Measurements from ENCODE around the gene GAST. TPM values are rescaled to one million over a fixed set of nuclear protein-coding genes. Genes with fewer than 3 reads are reported as not detected.
A peak's percentile ranks its signal among the peaks of the same experiment; 100 is the strongest.

GAST gene
- total and polyA plus RNA-seq, 7 experiments from 2014 or later = not detected

DNA sequence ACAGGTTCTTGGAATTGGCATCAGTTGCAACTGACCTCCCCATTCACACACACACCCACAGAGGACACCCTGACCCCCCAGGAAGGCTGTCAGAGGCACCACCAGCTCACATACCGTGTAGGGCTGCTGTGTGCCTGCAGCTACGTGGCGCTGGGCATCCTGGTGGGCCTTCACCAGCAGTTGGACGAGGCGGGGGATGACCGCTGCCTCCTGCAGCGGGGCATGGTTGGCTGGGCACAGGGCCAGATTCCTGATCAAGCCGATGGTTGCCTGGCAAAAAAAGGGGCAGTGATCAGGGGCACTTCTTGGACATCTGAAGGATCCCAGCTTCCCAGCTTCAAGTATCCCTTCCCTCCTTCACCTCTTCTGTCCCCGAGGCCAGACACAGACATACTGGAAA lies 46.5 kb downstream of the GAST start:
- no peaks in the 10 kb centered on the region for H3K4me1 ChIP-seq (ENCODE audit: control insufficient read depth in 2 of 2, insufficient read depth in 2 of 2, low read length in 2 of 2)
- H3K36me3 Mint-ChIP-seq = no peaks in the 10 kb centered on the region
- DNase-seq (no peak), ATAC-seq (no peak)
- no peak overlapping the region for H3K4me3 ChIP-seq (ENCODE audit: low read length)
- no peak overlapping the region for H3K4me3 Mint-ChIP-seq
- H3K9me3 ChIP-seq (ENCODE audit: control insufficient read depth in 2 of 3, low read length in 3 of 3) = no peaks in the 10 kb centered on the region
- H3K4me1 Mint-ChIP-seq = no peaks in the 10 kb centered on the region
- H3K9me3 Mint-ChIP-seq = no peaks in the 10 kb centered on the region
- H3K27ac ChIP-seq (ENCODE audit: low read depth, low read length) = no peak overlapping the region
- peaks cover 0 to 2% (median 0%) of the 10 kb centered on the region in 5 donors for H3K27me3 Mint-ChIP-seq
- POLR2A ChIA-PET = no interaction called here
- no peaks in the 10 kb centered on the region for H3K27me3 ChIP-seq (ENCODE audit: control insufficient read depth in 2 of 2, insufficient read depth in 2 of 2, low read length in 2 of 2)
- H3K27ac Mint-ChIP-seq = no peak overlapping the region
- no peaks in the 10 kb centered on the region for H3K36me3 ChIP-seq (ENCODE audit: control insufficient read depth in 2 of 3, insufficient read depth in 3 of 3, low read length in 3 of 3)
- CTCF ChIA-PET = no interaction called here
- intact Hi-C loops (cut with micrococcal nuclease) = no loop called here

DNA sequence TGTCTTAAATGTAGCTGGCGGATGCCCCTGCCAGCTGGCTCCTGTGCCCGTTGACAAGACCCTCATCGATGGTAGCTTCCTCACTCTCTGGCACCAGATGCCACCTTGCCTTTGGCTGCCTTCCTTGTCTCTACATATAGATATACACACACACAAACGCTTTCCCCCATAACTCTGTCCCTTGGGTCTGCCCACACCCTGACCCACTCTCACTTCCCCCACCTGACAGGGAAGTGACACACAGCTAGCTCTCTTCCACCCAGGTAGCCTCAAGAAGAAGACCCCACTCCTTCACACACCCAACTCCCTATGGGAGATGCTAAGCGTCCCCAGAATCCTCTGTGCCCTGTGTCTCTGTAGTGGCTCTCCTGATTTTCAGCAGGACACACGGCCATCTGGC lies 48.7 kb downstream of the GAST start:
- ATAC-seq = no peak
- Histone ChIP-seq H3K4me3 (ENCODE audit: low read length) (no peak overlapping the region), H3K9me3 (ENCODE audit: control insufficient read depth in 2 of 3, low read length in 3 of 3) (no peaks in the 10 kb centered on the region), H3K27me3 (ENCODE audit: control insufficient read depth in 2 of 2, insufficient read depth in 2 of 2, low read length in 2 of 2) (no peaks in the 10 kb centered on the region), H3K27ac (ENCODE audit: low read depth, low read length) (no peak overlapping the region), H3K36me3 (ENCODE audit: control insufficient read depth in 2 of 3, insufficient read depth in 3 of 3, low read length in 3 of 3) (no peaks in the 10 kb centered on the region), H3K4me1 (ENCODE audit: control insufficient read depth in 2 of 2, insufficient read depth in 2 of 2, low read length in 2 of 2) (no peaks in the 10 kb centered on the region)
- no peaks in the 10 kb centered on the region for H3K4me1 Mint-ChIP-seq
- no peaks in the 10 kb centered on the region for H3K36me3 Mint-ChIP-seq
- no peak for DNase-seq
- ChIA-PET POLR2A (no interaction called here), CTCF (no interaction called here)
- H3K27me3 Mint-ChIP-seq = peaks cover 0 to 2% (median 0%) of the 10 kb centered on the region in 5 donors
- H3K9me3 Mint-ChIP-seq = no peaks in the 10 kb centered on the region
- no peak overlapping the region for H3K4me3 Mint-ChIP-seq
- peak overlapping the region in 1 of 9 donors; percentile 36 for H3K27ac Mint-ChIP-seq
- intact Hi-C loops (cut with micrococcal nuclease) = no loop called here

DNA sequence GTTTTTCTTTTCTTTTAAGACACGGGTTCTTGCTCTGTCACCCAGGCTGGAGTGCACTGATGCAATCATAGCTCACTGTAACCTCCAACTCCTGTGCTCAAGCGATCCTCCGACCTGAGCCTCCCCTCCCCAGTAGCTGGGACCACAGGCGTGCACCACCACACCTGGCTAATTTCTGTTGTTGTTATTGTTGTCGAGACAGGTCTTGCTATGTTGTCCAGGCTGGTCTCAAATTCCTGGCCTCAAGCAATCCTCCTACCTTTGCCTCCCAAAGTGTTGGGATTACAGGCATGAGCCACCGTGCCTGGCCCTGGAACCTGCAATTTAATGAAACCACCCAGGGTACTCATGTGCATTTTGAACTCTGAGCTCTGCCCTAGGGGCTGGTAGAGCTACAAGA lies 50.3 kb downstream of the GAST start:
- DNase-seq (no peak), ATAC-seq (no peak)
- Mint-ChIP-seq H3K9me3 (no peaks in the 10 kb centered on the region), H3K36me3 (no peaks in the 10 kb centered on the region), H3K27me3 (peaks cover 0 to 2% (median 0%) of the 10 kb centered on the region in 5 donors), H3K4me1 (no peaks in the 10 kb centered on the region), H3K27ac (no peak overlapping the region), H3K4me3 (no peak overlapping the region)
- Histone ChIP-seq H3K27me3 (ENCODE audit: control insufficient read depth in 2 of 2, insufficient read depth in 2 of 2, low read length in 2 of 2) (no peaks in the 10 kb centered on the region), H3K9me3 (ENCODE audit: control insufficient read depth in 2 of 3, low read length in 3 of 3) (no peaks in the 10 kb centered on the region), H3K4me1 (ENCODE audit: control insufficient read depth in 2 of 2, insufficient read depth in 2 of 2, low read length in 2 of 2) (no peaks in the 10 kb centered on the region), H3K36me3 (ENCODE audit: control insufficient read depth in 2 of 3, insufficient read depth in 3 of 3, low read length in 3 of 3) (no peaks in the 10 kb centered on the region), H3K27ac (ENCODE audit: low read depth, low read length) (no peak overlapping the region), H3K4me3 (ENCODE audit: low read length) (no peak overlapping the region)
- CTCF ChIA-PET = no interaction called here
- intact Hi-C loops (cut with micrococcal nuclease) = no loop called here
- POLR2A ChIA-PET = no interaction called here

DNA sequence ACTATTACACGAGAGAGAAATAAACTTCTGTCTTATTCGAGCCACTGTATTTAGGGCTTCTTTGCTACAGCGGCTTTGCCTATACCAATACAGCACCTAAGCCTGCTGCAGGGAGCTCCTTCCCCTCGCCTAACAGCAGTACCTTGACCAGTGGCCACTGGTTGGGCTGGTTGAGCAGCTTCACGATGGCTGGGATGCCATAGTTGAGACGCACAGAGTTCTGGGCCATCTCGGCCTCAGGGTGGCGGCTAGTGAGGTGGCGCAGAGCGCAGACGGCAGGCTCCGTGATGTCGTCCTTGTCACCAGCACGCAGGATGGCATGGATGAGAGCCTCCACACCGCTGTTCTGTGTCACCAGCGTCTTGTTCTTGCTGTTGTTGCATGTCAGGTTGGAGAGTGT lies 50.7 kb downstream of the GAST start:
- H3K27me3 ChIP-seq (ENCODE audit: control insufficient read depth in 2 of 2, insufficient read depth in 2 of 2, low read length in 2 of 2) = no peaks in the 10 kb centered on the region
- intact Hi-C loops (cut with micrococcal nuclease) = no loop called here
- Mint-ChIP-seq H3K4me3 (no peak overlapping the region), H3K27me3 (peaks cover 0 to 2% (median 0%) of the 10 kb centered on the region in 5 donors), H3K4me1 (no peaks in the 10 kb centered on the region), H3K36me3 (no peaks in the 10 kb centered on the region), H3K27ac (no peak overlapping the region), H3K9me3 (no peaks in the 10 kb centered on the region)
- ChIA-PET POLR2A (no interaction called here), CTCF (no interaction called here)
- H3K36me3 ChIP-seq (ENCODE audit: control insufficient read depth in 2 of 3, insufficient read depth in 3 of 3, low read length in 3 of 3) = no peaks in the 10 kb centered on the region
- no peaks in the 10 kb centered on the region for H3K9me3 ChIP-seq (ENCODE audit: control insufficient read depth in 2 of 3, low read length in 3 of 3)
- no peak overlapping the region for H3K4me3 ChIP-seq (ENCODE audit: low read length)
- no peaks in the 10 kb centered on the region for H3K4me1 ChIP-seq (ENCODE audit: control insufficient read depth in 2 of 2, insufficient read depth in 2 of 2, low read length in 2 of 2)
- DNase-seq = no peak
- no peak overlapping the region for H3K27ac ChIP-seq (ENCODE audit: low read depth, low read length)
- ATAC-seq = no peak

DNA sequence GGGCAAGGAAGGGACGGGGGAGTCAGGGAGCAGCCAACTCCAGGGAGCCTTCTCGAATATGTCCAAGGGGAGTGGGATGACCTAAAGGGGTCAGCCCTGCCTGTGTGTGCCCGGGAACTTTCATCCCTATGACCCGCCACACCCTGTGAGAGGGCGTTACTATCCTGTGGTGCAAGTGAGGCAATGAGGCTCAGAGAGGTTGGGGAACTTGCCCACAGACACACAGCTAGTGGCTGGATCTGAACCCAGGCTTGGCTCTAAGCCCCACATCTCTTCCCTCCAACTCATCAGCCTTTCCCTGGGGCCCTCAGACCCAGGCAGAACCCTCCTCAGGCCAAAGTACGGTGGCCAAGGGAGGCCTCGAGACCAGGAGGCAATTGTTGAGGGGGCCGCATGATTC lies 51.2 kb downstream of the GAST start:
- POLR2A ChIA-PET = no interaction called here
- DNase-seq (no peak), ATAC-seq (no peak)
- Histone ChIP-seq H3K27ac (ENCODE audit: low read depth, low read length) (no peak overlapping the region), H3K4me1 (ENCODE audit: control insufficient read depth in 2 of 2, insufficient read depth in 2 of 2, low read length in 2 of 2) (no peaks in the 10 kb centered on the region), H3K36me3 (ENCODE audit: control insufficient read depth in 2 of 3, insufficient read depth in 3 of 3, low read length in 3 of 3) (no peaks in the 10 kb centered on the region), H3K27me3 (ENCODE audit: control insufficient read depth in 2 of 2, insufficient read depth in 2 of 2, low read length in 2 of 2) (no peaks in the 10 kb centered on the region), H3K4me3 (ENCODE audit: low read length) (no peak overlapping the region), H3K9me3 (ENCODE audit: control insufficient read depth in 2 of 3, low read length in 3 of 3) (no peaks in the 10 kb centered on the region)
- Mint-ChIP-seq H3K36me3 (no peaks in the 10 kb centered on the region), H3K9me3 (no peaks in the 10 kb centered on the region), H3K27me3 (peaks cover 0 to 2% (median 0%) of the 10 kb centered on the region in 5 donors), H3K4me1 (no peaks in the 10 kb centered on the region), H3K27ac (no peak overlapping the region), H3K4me3 (no peak overlapping the region)
- CTCF ChIA-PET = no interaction called here
- intact Hi-C loops (cut with micrococcal nuclease) = no loop called here

Other genes with a start within 250 kb of the GAST start
- gene KRT32, start 244.9 kb upstream of the GAST start, total RNA-seq = not detected
- gene KRT32, start 244.9 kb upstream of the GAST start, polyA plus RNA-seq = not detected
- not detected for gene KRT35, start 231.2 kb upstream of the GAST start, total RNA-seq
- gene KRT35, start 231.2 kb upstream of the GAST start, polyA plus RNA-seq = not detected
- not detected for gene KRT36, start 222.4 kb upstream of the GAST start, total RNA-seq
- not detected for gene KRT36, start 222.4 kb upstream of the GAST start, polyA plus RNA-seq
- not detected for gene KRT13, start 206.7 kb upstream of the GAST start, total RNA-seq
- gene KRT13, start 206.7 kb upstream of the GAST start, polyA plus RNA-seq = not detected
- not detected for gene KRT15, start 193.4 kb upstream of the GAST start, total RNA-seq
- gene KRT15, start 193.4 kb upstream of the GAST start, polyA plus RNA-seq = not detected
- gene KRT19, start 184.0 kb upstream of the GAST start, total RNA-seq = not detected
- gene KRT19, start 184.0 kb upstream of the GAST start, polyA plus RNA-seq = not detected
- not detected for gene KRT9, start 140.3 kb upstream of the GAST start, total RNA-seq
- gene KRT9, start 140.3 kb upstream of the GAST start, polyA plus RNA-seq = not detected
- gene KRT14, start 125.4 kb upstream of the GAST start, total RNA-seq = not detected
- gene KRT14, start 125.4 kb upstream of the GAST start, polyA plus RNA-seq = not detected
- gene KRT16, start 99.6 kb upstream of the GAST start, total RNA-seq = not detected
- not detected for gene KRT16, start 99.6 kb upstream of the GAST start, polyA plus RNA-seq
- gene KRT17, start 87.8 kb upstream of the GAST start, total RNA-seq = not detected
- gene KRT17, start 87.8 kb upstream of the GAST start, polyA plus RNA-seq = not detected
- gene EIF1, start 23.4 kb upstream of the GAST start, total RNA-seq = 1,000 to 10,000 TPM in 2 of 5 experiments, 100 to 1,000 TPM in 3; 710 to 2,222 (median 934) TPM
- gene EIF1, start 23.4 kb upstream of the GAST start, polyA plus RNA-seq = 1,000 to 10,000 TPM in 1 of 2 donors, 100 to 1,000 TPM in 1; 774 to 1,284 TPM
- under 1 TPM in 1 of 5 experiments, not detected in 4; 0.08 TPM for gene HAP1, start 22.3 kb downstream of the GAST start, total RNA-seq
- gene HAP1, start 22.3 kb downstream of the GAST start, polyA plus RNA-seq = not detected
- gene JUP, start 74.4 kb downstream of the GAST start, total RNA-seq = 1 to 10 TPM in 2 of 5 experiments, under 1 TPM in 3; 0.24 to 8.2 (median 0.57) TPM
- gene JUP, start 74.4 kb downstream of the GAST start, polyA plus RNA-seq = under 1 TPM; 0.19 to 0.25 TPM
- 1 to 10 TPM; 3.6 to 7.0 (median 5.3) TPM for gene P3H4, start 99.6 kb downstream of the GAST start, total RNA-seq
- gene P3H4, start 99.6 kb downstream of the GAST start, polyA plus RNA-seq = 1 to 10 TPM; 3.5 to 6.5 TPM
- gene FKBP10, start 100.7 kb downstream of the GAST start, total RNA-seq = under 1 TPM in 2 of 5 experiments, not detected in 3; 0.34 to 0.76 TPM
- gene FKBP10, start 100.7 kb downstream of the GAST start, polyA plus RNA-seq = not detected
- gene NT5C3B, start 123.9 kb downstream of the GAST start, total RNA-seq = 10 to 100 TPM; 26.8 to 41.7 (median 37.2) TPM
- 10 to 100 TPM; 41.9 to 66.7 TPM for gene NT5C3B, start 123.9 kb downstream of the GAST start, polyA plus RNA-seq
- gene KLHL10, start 125.5 kb downstream of the GAST start, total RNA-seq = not detected
- gene KLHL10, start 125.5 kb downstream of the GAST start, polyA plus RNA-seq = not detected
- gene KLHL11, start 153.1 kb downstream of the GAST start, total RNA-seq = 10 to 100 TPM; 15.2 to 25.9 (median 18.9) TPM
- 1 to 10 TPM; 6.7 to 7.0 TPM for gene KLHL11, start 153.1 kb downstream of the GAST start, polyA plus RNA-seq
- 100 to 1,000 TPM in 1 of 5 experiments, 10 to 100 TPM in 4; 59.2 to 154 (median 70.8) TPM for gene ACLY, start 206.6 kb downstream of the GAST start, total RNA-seq
- gene ACLY, start 206.6 kb downstream of the GAST start, polyA plus RNA-seq = 10 to 100 TPM; 42.7 to 51.9 TPM
- 1 to 10 TPM in 3 of 5 experiments, under 1 TPM in 1, not detected in 1; 0.16 to 4.1 (median 1.6) TPM for gene ODAD4, start 218.3 kb downstream of the GAST start, total RNA-seq
- under 1 TPM; 0.10 to 0.40 TPM for gene ODAD4, start 218.3 kb downstream of the GAST start, polyA plus RNA-seq